Testis (tissue), 2 donors: Measurements from ENCODE around the gene INO80.

Source experiments
- POLR2A ChIP-seq: fragments of 450-650 bp; IDR thresholded peaks from one replicate; pipeline ENCODE4 v1.6.1; 2017; ENCODE audit warnings: antibody characterized with exemption, mild to moderate bottlenecking, moderate library complexity
- TF ChIP-seq, protein P1 (sequence below), 3 experiments: fragments of 450-650 bp in 2 of 3; fragments of 200-600 bp in 1 of 3; sonication (generic) in 1 of 3; IDR thresholded peaks; one replicate each; pipeline ENCODE4 v1.5.1; 2016 to 2019; ENCODE audit warnings: antibody characterized with exemption in 3 of 3, mild to moderate bottlenecking in 2 of 3, moderate library complexity in 1 of 3

- TF ChIP-seq, protein P1, sequence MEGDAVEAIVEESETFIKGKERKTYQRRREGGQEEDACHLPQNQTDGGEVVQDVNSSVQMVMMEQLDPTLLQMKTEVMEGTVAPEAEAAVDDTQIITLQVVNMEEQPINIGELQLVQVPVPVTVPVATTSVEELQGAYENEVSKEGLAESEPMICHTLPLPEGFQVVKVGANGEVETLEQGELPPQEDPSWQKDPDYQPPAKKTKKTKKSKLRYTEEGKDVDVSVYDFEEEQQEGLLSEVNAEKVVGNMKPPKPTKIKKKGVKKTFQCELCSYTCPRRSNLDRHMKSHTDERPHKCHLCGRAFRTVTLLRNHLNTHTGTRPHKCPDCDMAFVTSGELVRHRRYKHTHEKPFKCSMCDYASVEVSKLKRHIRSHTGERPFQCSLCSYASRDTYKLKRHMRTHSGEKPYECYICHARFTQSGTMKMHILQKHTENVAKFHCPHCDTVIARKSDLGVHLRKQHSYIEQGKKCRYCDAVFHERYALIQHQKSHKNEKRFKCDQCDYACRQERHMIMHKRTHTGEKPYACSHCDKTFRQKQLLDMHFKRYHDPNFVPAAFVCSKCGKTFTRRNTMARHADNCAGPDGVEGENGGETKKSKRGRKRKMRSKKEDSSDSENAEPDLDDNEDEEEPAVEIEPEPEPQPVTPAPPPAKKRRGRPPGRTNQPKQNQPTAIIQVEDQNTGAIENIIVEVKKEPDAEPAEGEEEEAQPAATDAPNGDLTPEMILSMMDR (IDR thresholded peaks at IDR 0.05): no peak
- no peak for TF ChIP-seq POLR2A
Observed at GRCh38 chr15:40959331-40960141, 156.5 kb downstream of the INO80 start.
